B cell (primary cell): Measurements from ENCODE around the gene C17orf100. TPM values are rescaled to one million over a fixed set of nuclear protein-coding genes. Genes with fewer than 3 reads are reported as not detected.

ENCODE experiments used
- ATAC-seq: fragments of 200-7000 bp; cut with Tn5 transposase; one replicate; pipeline ENCODE4 v1.10.0; 2021; ENCODE audit warnings: low read depth, mild to moderate bottlenecking, moderate number of reproducible peaks, moderate library complexity
- CTCF ChIA-PET: fragments of 350-600 bp; sonication (Branson Sonifier 250); formaldehyde crosslinking; loops from one replicate; lab custom pipeline; 2021; ENCODE audit warnings: antibody characterized with exemption, inconsistent platforms; lab: Charles Lee
- POLR2A ChIA-PET: fragments of 350-600 bp; sonication (Branson Sonifier 250); formaldehyde crosslinking; loops from one replicate; lab custom pipeline; 2021; ENCODE audit warnings: antibody characterized with exemption; lab: Charles Lee
- DNase-seq: peaks from one replicate; pipeline ENCODE4 v3.0.0; 2013
- H2AFZ ChIP-seq: 2 replicates; pipeline ENCODE4 v1.6.1; 2012; ENCODE audit warnings: mild to moderate bottlenecking, low read depth, low read length; ENCODE audit not compliant: insufficient read depth, poor library complexity, severe bottlenecking
- H3K27ac ChIP-seq, 2 donors: 1 replicate in 1 of 2; 2 replicates in 1 of 2; pipeline ENCODE4 v1.5.1; 2012 to 2013; ENCODE audit warnings: low read length in 2 of 2, mild to moderate bottlenecking in 2 of 2, moderate library complexity in 1 of 2
- H3K27me3 ChIP-seq, 4 experiments: fragments of 200-600 bp in 1 of 4; sonication (generic) in 1 of 4; replicated peaks in 1 of 4; 1 replicate in 2 of 4; 2 replicates in 2 of 4; pipeline versions ENCODE4 v1.6.1 to v1.7.0; 2013 to 2016; ENCODE audit warnings: low read length in 3 of 4, mild to moderate bottlenecking in 2 of 4, mixed read lengths in 1 of 4, moderate library complexity in 1 of 4; ENCODE audit not compliant: insufficient read depth in 4 of 4, control insufficient read depth in 3 of 4; ENCODE audit errors: control extremely low read depth in 1 of 4
- H3K36me3 ChIP-seq, 2 experiments: replicated peaks in 1 of 2; 1 replicate in 1 of 2; 2 replicates in 1 of 2; pipeline versions ENCODE4 v1.6.1 to v1.7.1; 2013; ENCODE audit warnings: low read length in 1 of 2; ENCODE audit not compliant: insufficient read depth in 2 of 2, control insufficient read depth in 1 of 2; ENCODE audit errors: control extremely low read depth in 1 of 2, extremely low read depth in 1 of 2
- H3K4me1 ChIP-seq, 2 donors: fragments of 200-600 bp in 1 of 2; sonication (generic) in 1 of 2; 1 replicate in 1 of 2; 2 replicates in 1 of 2; pipeline versions ENCODE4 v1.5.1 to v1.6.1; 2013 to 2017; ENCODE audit warnings: low read length in 2 of 2; ENCODE audit not compliant: control insufficient read depth in 2 of 2, insufficient read depth in 2 of 2
- H3K4me2 ChIP-seq: replicated peaks from 2 replicates; pipeline ENCODE3; 2012; ENCODE audit warnings: mild to moderate bottlenecking, low read depth, low read length; ENCODE audit not compliant: poor library complexity, severe bottlenecking
- H3K4me3 ChIP-seq, 5 experiments: fragments of 200-600 bp in 1 of 5; sonication (generic) in 1 of 5; 1 replicate in 3 of 5; 2 replicates in 2 of 5; pipeline versions ENCODE4 v1.5.1 to v1.7.0; 2011 to 2016; ENCODE audit warnings: low read length in 4 of 5, mild to moderate bottlenecking in 4 of 5, low read depth in 2 of 5, control low read depth in 1 of 5, moderate library complexity in 1 of 5; ENCODE audit not compliant: insufficient read depth in 1 of 5; ENCODE audit errors: control extremely low read depth in 1 of 5, extremely low read depth in 1 of 5
- H3K79me2 ChIP-seq: fragments of 200-600 bp; sonication (generic); one replicate; pipeline ENCODE4 v1.6.0; 2016; ENCODE audit warnings: low read length; ENCODE audit not compliant: control insufficient read depth, insufficient read depth
- H3K9ac ChIP-seq: fragments of 200-600 bp; sonication (generic); 2 replicates; pipeline ENCODE4 v1.6.1; 2017; ENCODE audit warnings: mild to moderate bottlenecking, low read length, moderate library complexity
- H3K9me3 ChIP-seq, 3 donors: one replicate each; pipeline versions ENCODE4 v1.6.1 to v1.7.1; 2013; ENCODE audit warnings: low read length in 2 of 3; ENCODE audit not compliant: control insufficient read depth in 2 of 3, insufficient read depth in 1 of 3; ENCODE audit errors: control extremely low read depth in 1 of 3
- H4K20me1 ChIP-seq: 2 replicates; pipeline ENCODE4 v1.6.0; 2012; ENCODE audit warnings: mild to moderate bottlenecking, low read length; ENCODE audit not compliant: insufficient read depth, control insufficient read depth, poor library complexity, severe bottlenecking
- H3K27ac Mint-ChIP-seq: one replicate; pipeline ENCODE4 v1.8.0; 2021; ENCODE audit warnings: mixed read lengths
- H3K27me3 Mint-ChIP-seq: one replicate; pipeline ENCODE4 v1.8.0; 2021; ENCODE audit warnings: mixed read lengths
- H3K4me1 Mint-ChIP-seq: one replicate; pipeline ENCODE4 v1.8.0; 2021; ENCODE audit warnings: mixed read lengths
- H3K4me3 Mint-ChIP-seq: one replicate; pipeline ENCODE4 v1.8.0; 2021; ENCODE audit warnings: mixed read lengths
- H3K9me3 Mint-ChIP-seq: one replicate; pipeline ENCODE4 v1.8.0; 2022; ENCODE audit warnings: mixed read lengths; ENCODE audit not compliant: insufficient read depth
- CTCF ChIP-seq: fragments of 200-600 bp; IDR thresholded peaks from one replicate; pipeline ENCODE4 v1.8.0; 2022; ENCODE audit warnings: antibody characterized with exemption, mild to moderate bottlenecking
- EZH2 ChIP-seq: IDR thresholded peaks from 2 replicates; pipeline ENCODE4 v1.6.1; 2012; ENCODE audit warnings: borderline replicate concordance, low read depth, mild to moderate bottlenecking, moderate library complexity, low read length; ENCODE audit not compliant: insufficient read depth, poor library complexity, severe bottlenecking
- WGBS: methylation state at CpG from one replicate; pipeline ENCODE4 v1.1.5; 2013; ENCODE audit warnings: missing lambda C conversion rate; ENCODE audit not compliant: insufficient coverage; 5-methylcytosine and 5-hydroxymethylcytosine counted together
- intact Hi-C: fragments of 100-400 bp; cut with micrococcal nuclease; formaldehyde crosslinking; loops from one replicate; pipeline ENCODE4 v1.10.0; 2022
- polyA plus RNA-seq: library from polyadenylated mRNA; depleted of rRNA; stranded (reverse); fragments of >200 nt; gene quantifications from 2 replicates; pipeline ENCODE4 v1.2.3, GENCODE V29; 2012
- total RNA-seq, 2 donors: library from RNA; stranded (reverse); fragments of 120-200 nt in 1 of 2; gene quantifications; 1 replicate in 1 of 2; 2 replicates in 1 of 2; pipeline versions ENCODE4 v1.2.3 to v1.2.4, GENCODE V29; 2013 to 2022

The C17orf100 gene
- total and polyA plus RNA-seq, 2 donors (not counting 1 experiment from before 2014, with no cell fraction given) = 3.7 to 11.6 TPM

DNA sequence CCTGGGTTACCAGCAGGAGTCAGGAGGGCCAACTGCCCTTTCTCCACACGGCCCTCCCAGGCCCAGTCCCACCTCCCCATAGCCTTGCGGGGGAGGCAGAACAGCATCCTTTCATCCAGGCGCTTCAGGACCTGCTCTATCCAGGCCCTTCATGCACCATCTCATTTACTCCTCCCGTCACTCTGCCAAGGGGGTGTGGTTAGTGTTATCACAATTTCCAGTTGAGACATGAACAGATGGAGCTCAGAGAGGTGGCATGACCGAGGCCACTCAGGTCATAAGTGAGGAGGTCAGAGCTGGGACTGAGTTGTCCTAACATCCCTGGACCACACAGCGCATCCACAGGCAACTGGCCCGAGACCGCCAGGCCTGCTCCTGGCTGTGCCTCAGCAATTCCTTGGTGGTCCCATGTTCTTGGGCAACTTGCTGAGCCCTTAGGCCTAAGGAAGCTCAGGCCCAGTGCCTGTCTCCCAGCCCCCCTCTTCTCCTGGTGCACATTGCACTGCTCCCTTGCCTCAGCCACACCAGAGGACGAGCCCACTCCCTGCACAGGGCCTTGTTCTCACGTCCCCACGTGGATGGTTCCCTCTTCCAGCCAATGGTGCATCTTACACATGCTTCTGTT lies 23.8 kb downstream of the C17orf100 start:
- Histone ChIP-seq H3K27ac (no peak overlapping the region), H3K79me2 (peaks cover 9% of the 10 kb centered on the region), H3K9ac (no peak overlapping the region), H3K36me3 (no peaks in the 10 kb centered on the region), H2AFZ (no peak overlapping the region), H3K27me3 (peaks cover 0 to 22% (median 6%) of the 10 kb centered on the region in 4 experiments), H3K9me3 (no peaks in the 10 kb centered on the region), H4K20me1 (peaks cover 9% of the 10 kb centered on the region), H3K4me2 (no peak overlapping the region), H3K4me3 (no peak overlapping the region), H3K4me1 (peaks cover 0 to 3% of the 10 kb centered on the region in 2 donors)
- POLR2A ChIA-PET = interaction anchor here (0.6 kb wide), 1 partner anchor 18 kb away, joined by 3 read pairs; no protein-coding TSS in a partner anchor
- WGBS = 84% methylated on average over 8 of the region's 11 CpGs
- Mint-ChIP-seq H3K27me3 (peaks cover 13% of the 10 kb centered on the region), H3K4me1 (no peaks in the 10 kb centered on the region), H3K4me3 (no peak overlapping the region), H3K9me3 (no peaks in the 10 kb centered on the region), H3K27ac (no peak overlapping the region)
- DNase-seq (no peak), ATAC-seq (no peak)
- CTCF ChIA-PET = no interaction called here
- intact Hi-C loops = no loop called here
- TF ChIP-seq CTCF = no peak

DNA sequence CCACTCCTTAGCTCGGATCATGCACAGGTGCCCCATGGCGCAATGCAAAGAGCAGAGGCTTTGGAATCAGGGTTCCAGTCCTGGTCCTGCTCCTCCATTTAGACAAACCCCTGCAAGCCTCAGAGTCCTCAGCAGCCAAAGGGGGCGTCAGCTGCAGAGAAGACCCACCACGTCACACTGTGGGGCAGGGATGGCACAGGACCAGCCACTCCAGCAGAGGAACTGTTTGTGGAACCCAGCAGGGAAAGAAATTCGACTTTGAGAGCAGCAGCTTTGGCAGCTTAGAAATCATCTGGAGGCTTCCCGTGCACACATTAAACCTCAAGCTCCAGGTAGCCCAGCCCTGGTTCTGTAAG lies 25.2 kb downstream of the C17orf100 start:
- DNase-seq (no peak), ATAC-seq (no peak)
- no peaks in the 10 kb centered on the region for H4K20me1 ChIP-seq
- H3K9me3 ChIP-seq = no peaks in the 10 kb centered on the region
- no peak overlapping the region for H3K4me2 ChIP-seq
- Mint-ChIP-seq H3K27ac (no peak overlapping the region), H3K9me3 (no peaks in the 10 kb centered on the region), H3K27me3 (peaks cover 17% of the 10 kb centered on the region), H3K4me1 (no peaks in the 10 kb centered on the region), H3K4me3 (no peak overlapping the region)
- H3K9ac ChIP-seq = no peak overlapping the region
- peaks cover 2% of the 10 kb centered on the region for H3K79me2 ChIP-seq
- no peak overlapping the region for H3K4me3 ChIP-seq
- H2AFZ ChIP-seq = no peak overlapping the region
- WGBS = 75% methylated on average over 6 of the region's 6 CpGs
- POLR2A ChIA-PET = no interaction called here
- CTCF ChIA-PET = interaction anchor here (0.7 to 1.9 kb wide), 2 partner anchors 10 to 11 kb away, joined by 3 to 7 read pairs; no protein-coding TSS in a partner anchor
- TF ChIP-seq CTCF = no peak
- no peak for TF ChIP-seq EZH2
- no peak overlapping the region for H3K27ac ChIP-seq
- H3K36me3 ChIP-seq = no peaks in the 10 kb centered on the region
- peaks cover 0 to 3% of the 10 kb centered on the region in 2 donors for H3K4me1 ChIP-seq
- intact Hi-C loops = no loop called here
- H3K27me3 ChIP-seq = peaks cover 0 to 22% (median 8%) of the 10 kb centered on the region in 4 experiments
